HCT116 (cell line): Measurements from ENCODE around the gene EVI5. TPM values are rescaled to one million over a fixed set of nuclear protein-coding genes. Genes with fewer than 3 reads are reported as not detected.
A peak's percentile ranks its signal among the peaks of the same experiment; 100 is the strongest.

Experiments used
- ATAC-seq: fragments of 200-7000 bp; cut with Tn5 transposase; 2 replicates; pipeline ENCODE4 v1.9.1; 2020; ENCODE audit warnings: mild to moderate bottlenecking, moderate library complexity
- BruUV-seq: library from RNA; stranded (reverse); fragments of 400-500 nt; replicated peaks from 2 replicates; lab custom pipeline; 2021; lab: Mats Ljungman, UMichigan
- CTCF ChIA-PET: fragments of 300-600 bp; sonication (Branson Sonifier 250); formaldehyde crosslinking; loops from one replicate; lab custom pipeline; 2021; ENCODE audit warnings: antibody characterized with exemption; lab: Charles Lee
- POLR2A ChIA-PET: fragments of 300-600, 350-600 bp; sonication (Branson Sonifier 250); formaldehyde crosslinking; loops from one replicate; lab custom pipeline; 2021; ENCODE audit warnings: antibody characterized with exemption; lab: Charles Lee
- RAD21 ChIA-PET, 2 experiments: fragments of 300-600 bp; sonication (Branson Sonifier 250); formaldehyde crosslinking; loops; one replicate each; lab custom pipeline; 2023; ENCODE audit warnings: low total read pairs in 2 of 2; ENCODE audit not compliant: uncharacterized antibody in 2 of 2, unreplicated experiment in 2 of 2, low non-redundant PET in 1 of 2; lab: Charles Lee
- DNase-seq: peaks from one replicate; pipeline ENCODE4 v3.0.0-alpha.2; 2010; ENCODE audit warnings: low read depth, low spot score
- H2AFZ ChIP-seq: fragments of 200-600 bp; shearing (Covaris generic), sonication (generic); 2 replicates; pipeline ENCODE4 v1.6.1; 2017; ENCODE audit warnings: low read depth, mixed run types, mixed read lengths, antibody characterized with exemption, low read length; ENCODE audit not compliant: poor library complexity, severe bottlenecking
- H3K27ac ChIP-seq: 2 replicates; pipeline ENCODE4 v1.5.1; 2012; ENCODE audit warnings: low read depth, low read length
- H3K27me3 ChIP-seq: fragments of 200-600 bp; sonication (generic); 2 replicates; pipeline ENCODE4 v1.6.1; 2016; ENCODE audit warnings: mixed run types, low read length, mixed read lengths; ENCODE audit not compliant: insufficient read depth
- H3K36me3 ChIP-seq, 2 experiments: fragments of 200-500 bp in 1 of 2; fragments of 200-600 bp in 1 of 2; sonication (Bioruptor generic) in 1 of 2; sonication (generic) in 1 of 2; 2 replicates each; pipeline versions ENCODE4 v1.5.1 to v1.6.1; 2014 to 2016; ENCODE audit warnings: low read length in 2 of 2, inconsistent platforms in 1 of 2, mixed read lengths in 1 of 2, mixed run types in 1 of 2; ENCODE audit not compliant: insufficient read depth in 2 of 2, control insufficient read depth in 1 of 2
- H3K4me1 ChIP-seq, 2 experiments: fragments of 200-600 bp in 1 of 2; sonication (generic) in 1 of 2; 2 replicates each; pipeline versions ENCODE4 v1.5.1 to v1.6.1; 2012 to 2017; ENCODE audit warnings: low read length in 2 of 2, inconsistent platforms in 1 of 2, mild to moderate bottlenecking in 1 of 2, mixed read lengths in 1 of 2, mixed run types in 1 of 2, moderate library complexity in 1 of 2; ENCODE audit not compliant: insufficient read depth in 2 of 2, control insufficient read depth in 1 of 2
- H3K4me2 ChIP-seq: fragments of 200-600 bp; sonication (generic); 2 replicates; pipeline ENCODE4 v1.6.1; 2017; ENCODE audit warnings: mixed run types, low read length, mixed read lengths
- H3K4me3 ChIP-seq, 2 experiments: fragments of 200-600 bp in 1 of 2; sonication (generic) in 1 of 2; replicated peaks in 1 of 2; 2 replicates each; pipeline ENCODE4 v1.5.1; 2011 to 2016; ENCODE audit warnings: low read length in 2 of 2, control low read depth in 1 of 2, low read depth in 1 of 2, mild to moderate bottlenecking in 1 of 2, mixed read lengths in 1 of 2, mixed run types in 1 of 2
- H3K79me2 ChIP-seq: fragments of 200-600 bp; sonication (generic); 2 replicates; pipeline ENCODE4 v1.6.1; 2017; ENCODE audit warnings: mild to moderate bottlenecking, mixed run types, low read length, moderate library complexity, mixed read lengths; ENCODE audit not compliant: insufficient read depth
- H3K9ac ChIP-seq: fragments of 200-600 bp; sonication (generic); 2 replicates; pipeline ENCODE4 v1.6.1; 2016; ENCODE audit warnings: low read length, mixed read lengths
- H3K9me2 ChIP-seq: fragments of 200-600 bp; sonication (generic), shearing (Covaris generic); 2 replicates; pipeline ENCODE4 v1.6.1; 2017; ENCODE audit warnings: mixed run types, mild to moderate bottlenecking, moderate library complexity; ENCODE audit not compliant: insufficient read depth
- H3K9me3 ChIP-seq, 2 experiments: fragments of 200-500 bp in 1 of 2; fragments of 200-600 bp in 1 of 2; sonication (Bioruptor generic) in 1 of 2; sonication (generic) in 1 of 2; 2 replicates each; pipeline ENCODE4 v1.6.1; 2014 to 2017; ENCODE audit warnings: low read length in 2 of 2, mixed read lengths in 2 of 2, inconsistent platforms in 1 of 2, low read depth in 1 of 2, mild to moderate bottlenecking in 1 of 2, mixed run types in 1 of 2, moderate library complexity in 1 of 2; ENCODE audit not compliant: control insufficient read depth in 1 of 2, insufficient read depth in 1 of 2
- H4K20me1 ChIP-seq: fragments of 200-600 bp; sonication (generic), shearing (Covaris generic); 2 replicates; pipeline ENCODE4 v1.6.1; 2017; ENCODE audit warnings: mixed run types, mild to moderate bottlenecking, moderate library complexity; ENCODE audit not compliant: insufficient read depth
- CEBPB ChIP-seq: IDR thresholded peaks from 2 replicates; pipeline ENCODE4 v1.6.1; 2012; ENCODE audit warnings: low read depth
- EZH2 ChIP-seq: fragments of 200-600 bp; sonication (generic); IDR thresholded peaks from 2 replicates; pipeline ENCODE4 v1.6.1; 2017; ENCODE audit warnings: antibody characterized with exemption, mixed run types
- EZH2phosphoT487 ChIP-seq: fragments of 200-600 bp; IDR thresholded peaks from 2 replicates; pipeline ENCODE4 v1.6.1; 2018; ENCODE audit warnings: antibody characterized with exemption, borderline replicate concordance
- FOSL1 ChIP-seq: IDR thresholded peaks from 2 replicates; pipeline ENCODE4 v1.6.1; 2012; ENCODE audit warnings: low read depth
- JUND ChIP-seq: IDR thresholded peaks from 2 replicates; pipeline ENCODE4 v1.6.1; 2012
- MAX ChIP-seq: IDR thresholded peaks from 2 replicates; pipeline ENCODE4 v1.6.1; 2012
- POLR2AphosphoS5 ChIP-seq: IDR thresholded peaks from 2 replicates; pipeline ENCODE4 v1.6.1; 2011; ENCODE audit warnings: mild to moderate bottlenecking, low read depth, low read length, moderate library complexity
- SIN3A ChIP-seq: IDR thresholded peaks from 2 replicates; pipeline ENCODE4 v1.6.1; 2012; ENCODE audit warnings: low read depth
- SP1 ChIP-seq: IDR thresholded peaks from 2 replicates; pipeline ENCODE4 v1.6.1; 2012; ENCODE audit warnings: low read depth
- SRF ChIP-seq: IDR thresholded peaks from 2 replicates; pipeline ENCODE4 v1.6.1; 2012; ENCODE audit warnings: low read depth
- TCF7L2 ChIP-seq: IDR thresholded peaks from 2 replicates; pipeline ENCODE4 v1.7.0; 2011; ENCODE audit warnings: borderline replicate concordance, inconsistent platforms; ENCODE audit not compliant: insufficient read depth, insufficient read length; ENCODE audit errors: extremely low read depth
- YY1 ChIP-seq: IDR thresholded peaks from 2 replicates; pipeline ENCODE4 v1.6.1; 2011; ENCODE audit warnings: low read length, low read depth, moderate library complexity, mild to moderate bottlenecking; ENCODE audit not compliant: insufficient replicate concordance; ENCODE audit errors: extremely low read depth
- ZBTB33 ChIP-seq: IDR thresholded peaks from 2 replicates; pipeline ENCODE4 v1.6.1; 2011; ENCODE audit warnings: mild to moderate bottlenecking, low read length, moderate library complexity; ENCODE audit not compliant: insufficient replicate concordance; ENCODE audit errors: extremely low read depth
- ZFX ChIP-seq: fragments of 450-650 bp; IDR thresholded peaks from 2 replicates; pipeline ENCODE4 v1.6.1; 2017
- ZNF274 ChIP-seq: fragments of 200-500 bp; sonication (Bioruptor generic); IDR thresholded peaks from 2 replicates; pipeline ENCODE4 v1.6.1; 2014; ENCODE audit warnings: mild to moderate bottlenecking, low read depth, low read length, inconsistent platforms
- intact Hi-C: fragments of 100-400 bp; cut with micrococcal nuclease; formaldehyde crosslinking; loops from 2 replicates; pipeline ENCODE4 v1.10.0; 2022
- total RNA-seq: library from RNA; stranded (reverse); gene quantifications from one replicate; pipeline ENCODE4 v1.2.1, GENCODE V29; 2021; ENCODE audit not compliant: unreplicated experiment

EVI5 gene
- total RNA-seq, 1 experiment from 2014 or later: 21.8 TPM

GRCh38 chr1:92515796-92516201, 269.1 kb downstream of the EVI5 start:
- POLR2A ChIA-PET: no interaction called here
- no peak for ATAC-seq
- Histone ChIP-seq H3K4me2 (no peak overlapping the region), H3K27me3 (no peaks in the 10 kb centered on the region), H3K9me3 (no peaks in the 10 kb centered on the region), H2AFZ (no peak overlapping the region), H4K20me1 (no peaks in the 10 kb centered on the region), H3K9ac (no peak overlapping the region), H3K4me3 (no peak overlapping the region), H3K9me2 (no peaks in the 10 kb centered on the region), H3K79me2 (no peaks in the 10 kb centered on the region), H3K36me3 (no peaks in the 10 kb centered on the region), H3K27ac (no peak overlapping the region), H3K4me1 (no peaks in the 10 kb centered on the region)
- no peak for DNase-seq
- RAD21 ChIA-PET: no interaction called here
- CTCF ChIA-PET: no interaction called here
- intact Hi-C loops: no loop called here
- peak; percentile 68; the same call in 1 of the 2 replicates for TF ChIP-seq CEBPB
- no peak for TF ChIP-seq ZNF274
- no TSS peak for BruUV-seq

- no TSS peak for BruUV-seq
- H3K9me2 ChIP-seq: no peaks in the 10 kb centered on the region
- no peaks in the 10 kb centered on the region for H3K27me3 ChIP-seq
- H3K9me3 ChIP-seq: no peaks in the 10 kb centered on the region
- TF ChIP-seq JUND: no peak
- no peak for TF ChIP-seq SP1
- no peak for TF ChIP-seq ZBTB33
- no peak for TF ChIP-seq SIN3A
- no peak for TF ChIP-seq EZH2
- TF ChIP-seq FOSL1: no peak
- no peak for TF ChIP-seq SRF
- no peak for TF ChIP-seq TCF7L2
- TF ChIP-seq YY1: no peak
- no peak for TF ChIP-seq ZFX
- no peak for TF ChIP-seq ZNF274
- TF ChIP-seq MAX: no peak
- no peak for TF ChIP-seq EZH2phosphoT487
- no peak for TF ChIP-seq POLR2AphosphoS5
- no peak for TF ChIP-seq CEBPB
- intact Hi-C loops: no loop called here
- H3K4me3 ChIP-seq: no peak overlapping the region
- ChIA-PET RAD21 (no interaction called here), POLR2A (no interaction called here), CTCF (no interaction called here)
- no peak overlapping the region for H3K9ac ChIP-seq
- no peak overlapping the region for H3K27ac ChIP-seq
- no peaks in the 10 kb centered on the region for H3K4me1 ChIP-seq
- no peaks in the 10 kb centered on the region for H4K20me1 ChIP-seq
- no peaks in the 10 kb centered on the region for H3K36me3 ChIP-seq
- no peaks in the 10 kb centered on the region for H3K79me2 ChIP-seq
- no peak overlapping the region for H2AFZ ChIP-seq
- DNase-seq (no peak), ATAC-seq (no peak)
- H3K4me2 ChIP-seq: no peak overlapping the region
Observed at GRCh38 chr1:92511541-92511940, 273.4 kb downstream of the EVI5 start.
